ENCODE measurements around the gene PRSS36.
"Not testable (repeated sequence)": the region's sequence is repeated elsewhere in the genome, so short reads cannot be mapped to it uniquely, and the experiment has no call there.

PRSS36 gene

DNA sequence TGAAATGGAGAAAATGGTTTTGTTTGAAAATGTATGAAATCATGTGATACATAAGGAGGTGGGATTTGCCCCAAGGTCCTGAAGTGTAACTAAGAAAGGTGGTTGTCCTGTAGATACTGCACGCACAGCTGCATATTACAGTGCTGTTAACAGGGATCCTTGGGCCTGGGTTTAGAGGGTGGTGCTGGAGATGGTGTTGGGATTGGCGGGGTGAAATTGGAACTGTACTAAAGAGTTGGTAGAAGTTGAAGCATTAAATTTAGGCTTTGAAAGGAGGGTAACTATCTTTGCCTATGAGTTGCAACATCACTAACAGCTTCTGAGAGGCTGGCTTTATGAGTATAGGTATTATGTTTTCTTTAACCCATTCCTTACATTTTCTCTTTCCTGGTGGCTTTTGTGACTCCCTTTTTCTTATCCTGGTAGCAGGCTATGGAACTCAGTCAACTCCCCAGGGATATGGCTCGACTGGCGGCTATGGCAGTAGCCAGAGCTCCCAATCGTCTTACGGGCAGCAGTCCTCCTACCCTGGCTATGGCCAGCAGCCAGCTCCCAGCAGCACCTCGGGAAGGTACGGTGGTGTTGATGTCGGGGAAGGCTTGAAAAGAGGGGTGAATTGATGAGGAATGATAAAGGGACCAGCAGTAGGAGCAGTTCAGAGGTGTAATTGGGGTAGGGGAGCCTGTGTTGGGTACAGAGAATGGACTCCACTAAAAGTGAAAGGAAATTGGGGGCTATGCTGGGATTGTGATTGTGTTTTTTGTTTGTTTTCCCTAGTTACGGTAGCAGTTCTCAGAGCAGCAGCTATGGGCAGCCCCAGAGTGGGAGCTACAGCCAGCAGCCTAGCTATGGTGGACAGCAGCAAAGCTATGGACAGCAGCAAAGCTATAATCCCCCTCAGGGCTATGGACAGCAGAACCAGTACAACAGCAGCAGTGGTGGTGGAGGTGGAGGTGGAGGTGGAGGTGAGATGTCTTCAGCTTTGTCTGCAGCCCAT, 33.9 kb upstream of the PRSS36 start:
- no peak for DNase-seq (ENCODE audit: low read depth in 2 of 2)

DNA sequence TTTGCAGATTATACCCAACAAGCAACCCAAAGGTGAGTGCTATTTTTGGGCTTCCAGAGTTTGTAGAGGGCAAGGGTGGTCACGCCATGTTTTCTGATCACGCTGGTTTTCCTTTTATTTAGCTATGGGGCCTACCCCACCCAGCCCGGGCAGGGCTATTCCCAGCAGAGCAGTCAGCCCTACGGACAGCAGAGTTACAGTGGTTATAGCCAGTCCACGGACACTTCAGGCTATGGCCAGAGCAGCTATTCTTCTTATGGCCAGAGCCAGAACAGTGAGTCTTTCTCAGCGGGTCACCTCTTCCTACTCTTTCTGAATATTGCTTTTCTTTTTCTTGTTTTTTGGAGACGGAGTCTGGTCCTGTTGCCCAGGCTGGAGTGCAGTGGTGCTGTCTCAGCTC, 32.5 kb upstream of the PRSS36 start:
- no peak for DNase-seq (ENCODE audit: low read depth in 2 of 2)

DNA sequence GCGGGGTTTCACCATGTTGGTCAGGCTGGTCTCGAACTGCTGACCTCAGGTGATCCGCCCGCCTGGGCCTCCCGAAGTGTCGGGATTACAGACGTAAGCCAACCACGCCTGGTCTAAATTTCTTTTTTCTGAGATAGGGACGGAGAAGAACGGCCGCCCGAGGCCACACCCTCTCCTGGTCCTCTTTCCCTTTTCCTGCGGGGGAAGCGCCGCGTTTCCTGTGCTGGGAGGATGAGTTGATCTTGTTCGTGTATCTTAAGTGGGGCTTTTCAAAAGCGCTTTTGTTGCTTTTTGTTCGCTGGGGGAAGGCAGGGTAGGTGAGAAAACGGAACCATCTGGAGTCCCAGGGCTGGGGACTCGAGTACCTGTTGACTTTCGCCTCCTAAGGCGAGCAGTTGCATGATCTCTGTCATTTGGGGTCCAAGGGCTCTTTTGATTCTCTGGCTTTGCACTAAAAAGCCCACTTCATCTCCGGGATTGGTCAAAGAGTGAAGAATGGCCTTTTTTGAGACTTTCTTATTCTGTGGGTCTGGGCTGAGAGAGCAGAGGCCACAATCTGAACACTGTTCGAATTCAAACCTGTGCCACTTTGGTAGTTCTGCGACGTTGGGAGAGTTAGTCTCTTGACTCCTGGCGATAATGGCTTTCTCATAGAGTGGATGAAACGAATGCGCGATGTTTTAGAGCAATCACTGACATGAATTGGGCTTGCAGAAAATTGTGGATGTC, 31.4 kb upstream of the PRSS36 start:
- peak in 1 of 2 donors; percentile 17 for DNase-seq (ENCODE audit: low read depth in 2 of 2)

DNA sequence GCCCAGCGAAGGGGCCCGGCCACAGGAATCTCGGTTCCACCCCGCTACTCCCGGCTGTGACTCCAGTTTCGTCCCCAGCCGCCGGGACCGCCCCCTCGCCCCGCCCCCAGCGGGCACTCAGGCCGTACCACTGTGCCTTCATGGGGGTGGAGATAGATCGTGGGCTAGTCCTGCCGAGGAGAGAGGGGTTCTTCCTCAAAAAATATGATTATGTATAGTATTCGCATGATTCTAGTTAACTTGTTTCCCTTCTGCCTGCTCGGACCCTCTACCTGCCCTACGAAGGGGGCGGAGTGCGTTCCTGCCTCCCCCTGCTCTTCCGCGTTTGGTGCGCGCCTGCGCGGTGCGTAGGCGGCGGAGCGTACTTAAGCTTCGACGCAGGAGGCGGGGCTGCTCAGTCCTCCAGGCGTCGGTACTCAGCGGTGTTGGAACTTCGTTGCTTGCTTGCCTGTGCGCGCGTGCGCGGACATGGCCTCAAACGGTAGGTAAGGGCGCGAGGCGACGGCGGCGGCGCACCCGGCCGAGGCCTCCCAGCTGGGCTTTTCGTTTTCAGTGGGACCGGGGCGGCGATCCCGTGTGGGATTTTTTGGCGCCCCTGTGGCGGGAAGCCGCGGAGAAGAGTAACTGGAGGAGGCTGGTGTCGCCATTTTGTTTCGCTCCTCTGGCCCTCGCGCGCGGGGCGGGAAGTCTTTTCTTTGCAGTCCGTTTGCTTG, 30.0 kb upstream of the PRSS36 start, which contains the start of gene FUS:
TSS of gene FUS (plus strand) at position 393 of the 713 bp plus-strand sequence. CDS start at position 469, 76 bp downstream.
- peak; percentile 76 to 82 for DNase-seq (ENCODE audit: low read depth in 2 of 2)

DNA sequence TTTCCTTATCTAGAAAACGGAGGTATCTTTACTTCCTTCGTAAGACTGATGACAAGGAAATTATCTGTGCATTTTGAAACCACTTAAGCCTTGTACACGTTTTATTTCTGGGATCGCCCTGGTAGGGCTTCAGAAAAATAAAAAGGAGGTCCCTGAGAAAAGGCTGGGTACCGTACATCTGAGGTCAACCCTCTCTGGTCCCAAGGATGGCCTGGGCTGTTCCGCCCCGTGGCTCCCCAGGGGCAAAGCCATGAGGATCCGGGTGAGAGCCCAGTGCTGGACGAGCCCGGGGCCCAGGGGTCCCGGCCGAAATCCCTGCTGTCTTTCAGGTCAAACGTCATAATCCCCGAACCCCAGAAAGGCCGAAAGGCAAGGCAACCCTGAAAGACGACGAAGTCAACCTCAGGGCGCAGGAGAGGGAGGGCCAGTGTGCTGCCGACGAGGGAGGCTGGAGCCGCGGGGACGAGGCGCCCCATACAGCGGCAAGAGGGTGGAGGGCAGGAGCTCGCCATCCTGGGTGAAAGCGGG, 29.4 kb upstream of the PRSS36 start:
- no peak for DNase-seq (ENCODE audit: low read depth in 2 of 2)

DNA sequence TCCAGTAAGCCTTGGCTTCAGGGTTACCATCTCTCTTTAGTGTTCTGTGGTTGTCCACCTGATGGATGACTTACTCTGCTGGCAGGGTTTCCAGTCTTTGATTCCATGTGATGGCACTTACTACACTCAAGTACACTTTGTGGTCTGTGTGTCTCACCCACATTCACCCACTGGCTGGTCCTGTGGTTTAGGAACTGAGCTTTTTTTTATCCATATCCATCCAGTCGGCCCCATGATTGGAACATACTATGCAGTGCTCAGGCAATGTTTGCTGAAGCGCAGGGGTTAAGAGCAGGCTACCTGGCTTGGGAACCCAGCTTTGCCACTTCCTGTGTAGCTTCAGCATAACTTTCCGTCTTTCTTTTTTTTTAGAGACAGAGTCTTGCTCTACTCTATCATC, 27.3 kb upstream of the PRSS36 start:
- DNase-seq (ENCODE audit: low read depth in 2 of 2), result peak; percentile 19 to 31

DNA sequence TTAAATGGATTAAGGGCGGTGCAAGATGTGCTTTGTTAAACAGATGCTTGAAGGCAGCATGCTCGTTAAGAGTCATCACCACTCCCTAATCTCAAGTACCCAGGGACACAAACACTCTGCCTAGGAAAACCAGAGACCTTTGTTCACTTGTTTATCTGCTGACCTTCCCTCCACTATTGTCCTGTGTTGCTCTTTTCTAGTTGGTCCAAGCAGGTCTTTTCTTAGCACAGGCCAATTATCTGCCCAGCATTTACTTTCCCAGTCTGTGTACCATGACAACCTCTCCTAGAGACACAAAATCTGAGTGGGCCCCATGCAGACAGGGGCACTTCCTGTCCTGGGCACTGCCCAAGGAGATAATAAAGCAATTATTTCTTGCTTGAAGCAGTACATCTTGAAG, 20.2 kb upstream of the PRSS36 start:
- DNase-seq (ENCODE audit: low read depth in 2 of 2), result not testable (repeated sequence)

DNA sequence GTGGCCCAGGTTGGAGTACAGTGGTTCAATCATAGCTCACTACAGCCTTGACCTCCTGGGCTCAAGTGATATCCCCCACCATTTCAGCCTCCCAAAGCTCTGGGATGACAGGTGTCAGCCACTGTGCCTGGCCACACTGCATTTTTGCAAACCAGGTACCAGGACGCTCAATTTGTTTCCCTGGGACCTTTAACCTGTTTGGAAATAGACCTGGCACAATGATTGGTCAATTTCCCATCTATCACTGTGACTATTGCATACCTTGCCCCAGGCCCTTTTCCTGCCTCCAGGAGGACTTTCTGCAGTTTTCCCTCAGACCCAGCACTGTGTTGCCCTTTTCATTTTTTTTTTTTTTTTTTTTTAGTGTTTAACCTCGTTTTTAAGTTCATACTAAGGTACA, 19.0 kb upstream of the PRSS36 start:
- no peak for DNase-seq (ENCODE audit: low read depth in 2 of 2)

DNA sequence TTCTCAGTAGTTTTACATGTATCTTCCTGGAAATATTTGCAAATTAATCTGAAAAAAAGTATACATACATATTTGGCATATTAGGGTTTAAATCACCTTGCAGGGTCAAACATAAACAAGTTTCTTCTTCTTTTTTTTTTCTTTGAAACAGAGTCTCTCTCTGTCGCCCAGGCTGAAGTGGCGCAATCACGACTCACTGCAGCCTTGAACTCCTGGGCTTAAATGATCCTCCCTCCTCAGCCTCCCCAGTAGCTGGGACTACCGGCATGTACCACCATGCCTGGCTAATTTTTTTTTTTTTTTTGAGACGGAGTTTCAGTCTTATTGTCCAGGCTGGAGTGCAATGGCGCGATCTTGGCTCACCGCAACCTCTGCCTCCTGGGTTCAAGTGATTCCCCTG, 17.4 kb upstream of the PRSS36 start:
- no peak for DNase-seq (ENCODE audit: low read depth in 2 of 2)

DNA sequence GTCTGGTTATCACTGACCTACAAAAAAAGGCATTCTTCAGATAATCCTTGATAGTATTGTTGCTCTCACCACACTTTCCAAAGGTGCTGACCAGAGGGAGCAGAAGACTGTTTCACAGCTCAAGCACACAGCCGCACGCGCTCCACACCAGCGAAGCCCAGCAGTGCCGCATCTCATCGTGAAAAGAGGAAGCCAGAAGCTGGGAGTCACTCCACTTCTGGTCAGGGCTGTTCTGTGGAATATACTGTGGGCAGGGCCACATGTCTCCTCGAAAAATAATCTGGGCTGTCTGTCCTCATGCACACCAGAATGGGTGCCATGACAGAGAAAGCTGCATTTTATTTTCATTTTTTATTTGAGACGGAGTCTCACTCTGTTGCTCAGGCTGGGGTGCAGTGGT, 7.3 kb upstream of the PRSS36 start:
- no peak for DNase-seq (ENCODE audit: low read depth in 2 of 2)

DNA sequence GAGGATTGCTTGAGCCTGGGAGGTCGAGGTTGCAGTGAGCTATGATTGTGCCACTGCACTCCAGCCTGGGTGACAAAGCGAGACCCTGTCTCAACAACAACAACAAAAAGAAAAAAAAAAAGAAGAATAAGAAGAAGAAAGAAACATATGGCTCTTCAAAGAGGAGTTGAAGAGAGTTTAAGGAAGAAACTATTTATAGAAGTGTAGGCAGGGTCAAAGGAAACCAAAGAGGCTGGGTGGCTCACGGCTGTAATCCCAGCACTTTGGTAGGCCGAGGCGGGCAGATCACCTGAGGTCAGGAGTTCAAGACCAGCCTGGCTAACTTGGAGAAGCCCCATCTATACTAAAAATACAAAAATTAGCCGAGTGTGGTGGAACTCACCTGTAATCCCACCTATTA, 1.1 kb upstream of the PRSS36 start:
- not testable (repeated sequence) for DNase-seq (ENCODE audit: low read depth in 2 of 2)

DNA sequence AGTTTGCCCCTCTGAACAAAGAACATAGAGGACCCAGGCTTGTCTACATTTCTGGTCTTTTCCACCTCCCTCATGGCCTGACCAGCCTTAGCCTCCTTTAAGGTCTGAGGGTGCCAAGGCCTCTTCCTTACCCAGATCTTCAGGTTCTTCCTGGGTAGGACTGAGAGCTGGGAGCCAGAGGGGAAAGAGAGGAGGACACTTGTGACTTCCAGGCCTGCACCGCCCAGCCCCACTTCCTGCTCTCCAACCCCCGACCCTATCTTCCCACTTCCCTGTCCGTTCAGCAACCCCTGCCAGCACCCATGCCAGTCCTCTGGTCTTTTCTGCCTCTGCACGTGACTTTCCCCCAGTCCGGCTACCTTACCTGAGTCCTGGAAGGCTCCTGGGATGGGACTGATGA, 534 bp downstream of the PRSS36 start:
- DNase-seq (ENCODE audit: low read depth in 2 of 2), result no peak

DNA sequence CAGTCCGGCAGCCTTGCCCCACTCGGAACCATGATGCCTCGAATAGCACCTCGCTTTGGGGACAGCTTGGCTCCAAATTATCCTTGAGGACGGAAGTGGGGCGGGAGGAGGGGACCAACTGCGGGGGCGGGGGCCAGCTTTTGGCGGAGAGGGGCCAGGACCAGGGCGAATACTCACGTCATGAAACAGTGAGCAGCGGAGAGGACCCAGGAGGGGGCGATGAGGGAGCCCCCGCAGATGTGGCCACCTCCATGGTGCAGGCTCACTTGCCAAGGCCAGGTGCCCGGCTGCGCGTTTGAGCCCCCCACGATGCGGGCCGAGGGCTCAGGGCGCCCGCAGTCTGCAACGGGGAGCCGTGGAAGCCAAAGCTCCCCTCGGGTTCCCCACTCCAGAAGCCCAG, 970 bp downstream of the PRSS36 start:
- no peak for DNase-seq (ENCODE audit: low read depth in 2 of 2)

DNA sequence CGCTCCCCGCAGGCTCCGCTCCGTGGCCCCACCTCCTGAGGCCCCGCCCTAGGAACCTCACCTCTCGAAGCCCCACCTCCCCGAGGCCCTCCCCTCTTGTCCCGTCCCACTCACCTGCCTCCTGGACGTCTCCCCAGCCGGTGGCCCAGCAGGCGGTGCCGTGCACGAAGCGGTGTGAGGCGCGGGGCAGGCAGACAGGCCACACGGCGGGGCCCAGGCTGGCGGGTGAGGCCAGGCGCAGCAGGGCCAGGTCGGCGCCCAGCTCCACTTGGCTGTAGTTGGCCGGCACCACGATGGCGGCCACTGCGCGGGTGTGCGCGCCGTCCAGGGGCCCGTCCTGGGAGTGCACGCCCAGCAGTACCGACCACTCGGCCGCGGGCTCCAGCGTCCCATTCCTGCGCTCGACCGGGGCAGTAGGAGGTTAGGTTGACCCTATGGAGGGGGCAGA, 1.6 kb downstream of the PRSS36 start:
- DNase-seq (ENCODE audit: low read depth in 2 of 2), result no peak

DNA sequence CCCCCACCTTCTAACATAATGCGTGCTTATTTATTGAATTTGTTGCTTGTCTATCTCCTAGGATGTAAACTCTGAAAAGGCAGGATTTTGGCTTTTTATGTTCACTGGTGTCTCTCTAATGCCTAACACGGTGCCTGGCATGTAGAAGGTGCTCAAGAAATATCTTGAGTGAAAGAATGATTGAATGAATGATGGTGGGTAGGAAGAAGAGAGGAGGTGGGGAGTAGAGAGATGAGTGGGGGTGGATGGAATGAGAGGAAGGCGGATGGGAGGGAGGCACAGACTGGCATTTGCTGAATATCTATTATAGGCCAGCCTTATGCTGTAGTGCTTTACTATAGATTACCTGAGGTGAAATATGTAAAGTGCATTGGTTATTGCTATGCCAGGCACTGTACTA, 2.3 kb downstream of the PRSS36 start:
- DNase-seq (ENCODE audit: low read depth in 2 of 2), result no peak

DNA sequence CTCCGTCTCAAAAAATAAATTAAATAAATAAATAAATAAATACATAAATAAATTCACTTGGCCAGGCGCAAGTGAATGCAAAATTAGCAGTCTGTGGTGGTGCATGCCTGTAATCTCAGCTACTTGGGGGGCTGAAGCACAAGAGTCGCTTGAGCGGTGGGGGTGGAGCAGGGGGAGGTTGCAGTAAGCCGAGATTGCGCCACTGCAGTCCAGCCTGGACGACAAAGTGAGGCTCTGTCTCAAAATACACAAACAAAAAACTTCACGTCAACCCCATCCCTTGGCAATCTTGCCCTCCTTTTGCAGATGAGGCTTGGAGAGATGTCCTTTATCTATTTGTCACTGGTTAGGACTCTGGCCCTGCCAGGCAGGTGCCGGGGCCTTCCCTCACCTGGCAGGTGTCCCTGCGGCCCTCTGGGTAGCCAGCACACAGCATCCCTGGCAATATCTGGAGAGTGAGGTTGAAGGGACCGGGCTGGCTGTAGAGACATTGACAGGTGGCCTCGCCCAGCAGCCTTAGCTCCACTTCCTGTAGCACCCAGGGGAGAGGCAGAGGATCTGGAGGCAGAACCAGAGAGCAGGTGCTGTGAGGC, 4.4 kb downstream of the PRSS36 start:
- DNase-seq (ENCODE audit: low read depth in 2 of 2), result no peak

DNA sequence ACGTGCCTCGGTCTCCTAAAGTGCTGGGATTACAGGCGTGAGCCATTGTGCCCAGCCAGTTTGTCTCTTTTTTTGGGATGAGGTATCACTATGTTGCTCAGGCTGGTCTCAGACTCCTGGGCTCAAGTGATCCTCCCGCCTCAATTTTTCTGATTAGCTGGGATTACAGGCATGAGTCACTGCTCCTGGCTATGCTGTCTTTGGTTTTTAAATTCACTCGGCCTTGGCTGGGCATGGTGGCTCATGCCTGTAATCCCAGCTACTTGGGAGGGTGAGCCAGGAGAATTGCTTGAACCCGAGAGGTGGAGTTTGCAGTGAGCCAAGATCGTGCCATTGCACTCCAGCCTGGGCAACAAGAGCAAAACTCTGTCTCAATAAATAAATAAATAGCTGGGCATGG, 5.4 kb downstream of the PRSS36 start:
- not testable (repeated sequence) for DNase-seq (ENCODE audit: low read depth in 2 of 2)

DNA sequence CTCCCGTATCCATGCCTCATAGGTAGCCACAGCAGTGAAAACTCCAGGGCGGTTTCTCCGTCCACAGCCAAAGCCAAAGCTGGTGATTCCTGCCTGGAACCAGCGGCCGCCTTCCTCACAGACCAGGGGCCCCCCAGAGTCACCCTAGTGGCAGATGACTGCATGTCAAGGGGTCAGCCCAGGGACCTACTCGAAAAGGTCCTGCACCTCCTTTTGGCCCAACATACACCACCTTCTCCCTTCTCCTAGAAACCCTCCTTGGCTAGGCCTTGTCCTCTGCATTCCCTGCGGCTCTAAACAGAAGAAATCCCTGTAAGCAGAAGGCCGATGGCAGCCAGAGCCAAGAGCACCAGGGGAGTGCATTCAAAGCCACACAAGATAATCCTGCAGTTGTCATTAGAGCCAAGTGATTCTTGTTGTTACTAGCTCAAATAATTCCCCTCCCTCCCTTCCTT, 6.1 kb downstream of the PRSS36 start:
- no peak for DNase-seq (ENCODE audit: low read depth in 2 of 2)

DNA sequence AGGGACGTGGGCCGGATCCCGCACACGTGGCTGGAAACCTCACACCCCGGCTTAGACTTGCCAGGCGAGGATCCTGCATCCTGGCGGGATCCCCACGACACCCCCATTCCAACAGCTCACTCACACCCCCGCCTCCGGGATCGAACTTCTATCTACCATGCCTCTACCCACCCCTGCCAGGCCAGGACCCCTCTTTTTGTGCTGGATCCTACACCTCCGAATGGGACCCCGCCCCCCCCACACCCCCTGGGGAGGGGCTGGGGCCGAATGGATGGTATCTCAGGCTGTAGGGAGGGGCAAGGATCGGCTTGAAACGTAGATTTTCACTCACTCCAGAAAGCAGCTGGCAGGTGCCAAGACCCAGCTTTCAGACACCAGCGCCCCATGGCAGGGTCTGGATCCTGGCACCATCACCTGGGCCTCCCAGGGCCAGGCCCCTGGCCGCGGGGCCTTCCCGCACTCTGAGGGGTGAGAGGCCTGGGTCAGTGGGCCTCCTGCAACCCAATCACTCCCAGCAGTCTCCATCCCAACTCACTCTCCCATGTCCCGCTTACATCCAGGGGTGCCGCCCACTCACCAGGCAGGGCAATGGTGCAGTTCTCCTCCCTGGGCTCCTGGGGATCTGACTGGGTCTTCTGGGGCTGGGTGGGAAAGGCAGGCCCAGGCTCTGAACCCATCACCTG, 6.7 kb downstream of the PRSS36 start:
- DNase-seq (ENCODE audit: low read depth in 2 of 2), result no peak

DNA sequence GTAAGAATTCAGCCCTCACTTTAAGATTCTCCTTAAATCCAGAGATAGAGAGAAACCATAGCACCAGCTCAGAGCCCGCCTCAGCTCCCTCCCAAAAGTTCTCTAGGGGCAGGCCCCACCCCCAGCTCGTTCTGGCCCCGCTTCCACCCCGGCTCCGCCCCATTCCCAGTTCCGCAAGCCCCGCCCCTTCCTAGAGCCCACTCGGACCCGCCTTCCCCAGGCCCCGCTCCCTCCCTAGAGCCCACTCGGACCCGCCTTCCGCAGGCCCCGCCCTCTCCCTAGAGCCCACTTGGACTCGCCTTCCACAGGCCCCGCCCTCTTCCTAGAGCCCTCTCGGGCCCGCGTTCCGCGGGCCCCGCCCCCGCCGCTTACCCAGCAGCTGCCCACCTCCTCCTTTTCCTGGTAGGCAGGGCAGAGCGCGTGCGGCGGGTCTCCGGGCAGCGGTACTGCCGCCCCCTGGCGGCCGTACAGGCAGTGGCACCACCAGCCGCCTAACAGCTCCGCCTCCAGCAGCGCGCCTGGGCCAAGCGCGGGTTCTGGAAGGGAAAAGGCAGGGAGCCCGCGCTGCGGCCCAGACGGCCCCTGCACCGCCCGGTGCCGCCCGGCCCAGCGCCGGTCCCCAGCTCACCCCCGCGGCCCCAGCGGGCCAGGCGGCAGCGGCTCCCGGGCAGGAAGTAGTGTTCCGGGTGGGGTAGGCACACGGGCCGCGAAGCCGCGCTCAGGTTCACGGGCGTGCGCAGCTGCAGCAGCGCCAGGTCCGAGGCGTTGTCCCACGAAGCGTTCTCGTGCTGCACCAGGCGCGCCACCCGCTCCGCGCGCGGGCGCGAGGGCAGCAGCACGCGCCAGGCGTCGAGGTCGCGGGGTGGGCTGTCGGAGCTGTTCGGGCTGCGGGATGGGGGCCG, 7.5 kb downstream of the PRSS36 start:
- DNase-seq (ENCODE audit: low read depth in 2 of 2), result peak; percentile 95 to 97
